Vagina (tissue), 2 donors: ENCODE results near the gene C3orf20.

ENCODE experiments used
- CTCF ChIP-seq, 3 experiments: fragments of 450-650 bp in 2 of 3; fragments of 200-600 bp in 1 of 3; sonication (generic) in 1 of 3; IDR thresholded peaks; one replicate each; pipeline ENCODE4 v1.5.1; 2017 to 2019; ENCODE audit warnings: antibody characterized with exemption in 3 of 3, mild to moderate bottlenecking in 2 of 3, moderate library complexity in 2 of 3
- POLR2AphosphoS5 ChIP-seq, 2 donors: sonication (generic); formaldehyde crosslinking; IDR thresholded peaks; one replicate each; pipeline ENCODE4 v1.9.0; 2017; ENCODE audit warnings: antibody characterized with exemption in 2 of 2, mild to moderate bottlenecking in 2 of 2, low read depth in 1 of 2; ENCODE audit not compliant: insufficient read depth in 1 of 2

GRCh38 chr3:14632442-14632930 lies 42.5 kb upstream of the C3orf20 start:
- TF ChIP-seq POLR2AphosphoS5 (IDR thresholded peaks at IDR 0.05; ENCODE audit: insufficient read depth in 1 of 2, low read depth in 1 of 2) (no peak), CTCF (IDR thresholded peaks at IDR 0.05) (no peak)
